ENCODE results near the gene CACNA1C.
"Not testable (repeated sequence)": the region's sequence is repeated elsewhere in the genome, so short reads cannot be mapped to it uniquely, and the experiment has no call there.

DNA sequence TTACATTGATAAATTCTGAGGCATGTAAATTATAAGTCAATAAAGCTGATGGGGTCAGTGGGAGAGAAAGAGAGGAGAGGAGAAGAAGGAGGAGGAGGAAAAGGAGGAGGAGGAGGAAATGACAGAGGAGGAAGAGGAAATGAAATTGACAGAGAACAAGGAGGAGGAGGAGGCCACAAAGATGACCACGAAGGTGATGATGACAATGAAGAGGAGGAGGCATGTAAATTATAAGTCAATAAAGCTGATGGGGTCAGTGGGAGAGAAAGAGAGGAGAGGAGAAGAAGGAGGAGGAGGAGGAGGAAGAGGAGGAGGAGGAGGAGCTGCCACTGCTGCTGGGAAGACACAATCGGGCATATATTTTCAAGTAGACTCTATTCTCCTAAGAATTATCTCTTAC lies 438.6 kb downstream of the CACNA1C start:
- TF ChIP-seq SPI1 (IDR thresholded peaks at IDR 0.05; ENCODE audit: low read depth, low read length); TAF1 (IDR thresholded peaks at IDR 0.05; ENCODE audit: low read depth, low read length); POLR2AphosphoS5 (IDR thresholded peaks at IDR 0.05; ENCODE audit: low read depth, low read length); POLR2A (IDR thresholded peaks at IDR 0.05; ENCODE audit: low read depth, low read length); POU2F2 (IDR thresholded peaks at IDR 0.05; ENCODE audit: low read depth, low read length); PAX5 (IDR thresholded peaks at IDR 0.05; ENCODE audit: insufficient read depth, low read length, severe bottlenecking): not testable (repeated sequence)

All from GM12891 (cell line).